GM20000 (cell line): Measurements from ENCODE around the gene AXIN1.

Experiments used
- DNase-seq: peaks from one replicate; pipeline ENCODE4 v3.0.0; 2012; ENCODE audit warnings: low spot score
- TF ChIP-seq, protein P1 (sequence below): IDR thresholded peaks from 2 replicates; pipeline ENCODE4 v1.5.1; 2012; ENCODE audit warnings: mild to moderate bottlenecking, control low read depth; ENCODE audit errors: extremely low read depth, missing control alignments

AXIN1 gene

DNA sequence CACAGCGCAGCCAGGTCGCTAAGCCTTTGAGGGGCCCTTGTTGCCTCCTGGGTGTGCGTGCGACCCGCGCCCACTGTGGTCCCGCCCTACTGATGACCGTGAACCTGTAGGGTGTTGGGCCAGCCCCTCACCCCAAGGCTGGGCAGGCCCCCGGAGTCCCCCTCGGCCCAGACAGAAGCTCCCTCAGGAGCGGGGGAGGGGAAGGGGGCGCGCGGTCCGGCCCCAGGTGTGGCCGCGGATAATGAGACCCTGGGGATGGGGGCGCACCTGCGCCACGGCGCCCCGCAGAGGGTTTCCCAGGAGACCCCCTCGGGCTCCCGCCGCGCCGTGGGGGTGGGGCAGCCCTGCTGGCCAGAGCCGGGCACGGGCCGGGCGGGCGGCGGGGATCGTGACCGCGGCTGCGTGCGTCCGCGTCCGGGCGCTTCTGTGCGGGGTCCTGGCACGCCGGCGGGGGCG lies 72.5 kb downstream of the AXIN1 start:
- TF ChIP-seq, protein P1, sequence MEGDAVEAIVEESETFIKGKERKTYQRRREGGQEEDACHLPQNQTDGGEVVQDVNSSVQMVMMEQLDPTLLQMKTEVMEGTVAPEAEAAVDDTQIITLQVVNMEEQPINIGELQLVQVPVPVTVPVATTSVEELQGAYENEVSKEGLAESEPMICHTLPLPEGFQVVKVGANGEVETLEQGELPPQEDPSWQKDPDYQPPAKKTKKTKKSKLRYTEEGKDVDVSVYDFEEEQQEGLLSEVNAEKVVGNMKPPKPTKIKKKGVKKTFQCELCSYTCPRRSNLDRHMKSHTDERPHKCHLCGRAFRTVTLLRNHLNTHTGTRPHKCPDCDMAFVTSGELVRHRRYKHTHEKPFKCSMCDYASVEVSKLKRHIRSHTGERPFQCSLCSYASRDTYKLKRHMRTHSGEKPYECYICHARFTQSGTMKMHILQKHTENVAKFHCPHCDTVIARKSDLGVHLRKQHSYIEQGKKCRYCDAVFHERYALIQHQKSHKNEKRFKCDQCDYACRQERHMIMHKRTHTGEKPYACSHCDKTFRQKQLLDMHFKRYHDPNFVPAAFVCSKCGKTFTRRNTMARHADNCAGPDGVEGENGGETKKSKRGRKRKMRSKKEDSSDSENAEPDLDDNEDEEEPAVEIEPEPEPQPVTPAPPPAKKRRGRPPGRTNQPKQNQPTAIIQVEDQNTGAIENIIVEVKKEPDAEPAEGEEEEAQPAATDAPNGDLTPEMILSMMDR: no peak
- DNase-seq: no peak

DNA sequence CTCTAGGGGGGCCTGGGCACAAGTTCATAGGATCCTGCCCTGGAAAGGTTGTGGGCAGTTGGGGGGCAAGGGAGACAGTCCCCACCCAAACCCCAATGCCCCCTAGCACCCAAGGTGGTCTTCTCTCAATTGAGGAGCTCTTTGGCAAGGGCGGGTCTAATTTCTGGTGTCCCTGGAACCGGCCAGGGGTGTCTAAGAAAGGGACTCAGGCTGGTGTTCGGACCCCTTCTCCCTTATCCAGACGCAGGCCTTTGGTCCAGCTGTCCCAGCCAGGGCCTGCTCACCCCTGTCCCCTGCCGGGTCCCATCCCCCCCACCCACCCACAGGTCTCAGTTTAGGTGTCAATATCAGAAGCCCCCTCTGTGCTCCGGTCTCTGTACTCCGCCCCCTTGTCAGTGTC lies 73.0 kb downstream of the AXIN1 start:
- TF ChIP-seq, protein P1: no peak
- DNase-seq: no peak

DNA sequence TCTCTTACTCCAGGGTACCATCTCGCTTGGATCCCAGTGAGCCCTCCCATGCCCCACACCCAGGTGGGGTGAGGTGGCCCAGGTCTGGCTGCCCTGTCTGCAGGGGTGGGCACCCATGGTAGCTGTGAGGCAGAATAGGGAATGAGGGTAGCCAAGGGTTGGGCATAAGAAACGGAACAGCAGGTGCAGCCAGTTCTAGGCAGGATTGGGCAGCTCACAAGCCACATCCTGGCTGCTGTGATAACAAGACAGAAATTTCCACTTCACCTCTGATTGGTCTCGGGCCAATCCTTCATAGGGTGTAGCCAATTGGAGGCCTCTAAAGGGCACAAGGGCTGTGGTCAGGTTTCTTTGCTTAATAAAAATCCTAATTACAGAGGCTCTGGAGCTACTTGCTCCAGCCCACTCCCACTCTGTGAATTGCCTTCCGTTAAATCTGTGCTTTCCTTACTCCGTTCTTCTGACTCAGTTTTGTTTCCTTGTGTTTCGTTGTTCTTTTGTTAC lies 73.6 kb downstream of the AXIN1 start:
- TF ChIP-seq, protein P1: no peak
- DNase-seq: no peak

DNA sequence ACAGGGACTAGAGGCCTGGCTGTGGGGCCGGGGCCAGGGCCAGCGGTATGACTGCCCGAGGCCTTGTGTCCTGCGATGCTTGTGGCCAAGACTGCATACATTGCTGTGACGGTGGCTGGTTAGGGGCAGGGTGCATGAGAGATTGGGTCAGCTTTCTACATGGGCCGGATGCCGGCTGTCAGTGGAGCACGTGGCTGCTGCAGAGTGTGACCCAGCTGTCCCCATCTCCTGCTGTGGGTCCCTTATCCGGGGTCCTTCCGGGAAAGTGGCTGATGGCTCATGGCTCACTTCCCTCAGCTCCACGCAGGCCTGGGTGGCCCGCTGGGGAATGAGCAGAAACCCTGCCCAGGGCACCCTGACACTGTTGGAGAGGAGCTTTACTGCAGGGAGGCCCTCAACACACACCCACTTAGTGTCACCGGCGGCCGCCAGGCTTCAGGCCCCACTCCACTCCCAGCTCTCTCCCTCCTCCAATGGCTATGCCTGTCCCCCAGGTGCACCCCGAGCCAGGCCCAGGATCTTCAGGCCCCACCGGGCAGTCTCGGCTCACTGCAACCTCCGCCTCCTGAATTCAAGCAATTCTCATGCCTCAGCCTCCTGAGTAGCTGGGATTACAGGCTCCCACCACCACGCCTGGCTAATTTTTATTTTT lies 76.0 kb downstream of the AXIN1 start:
- TF ChIP-seq, protein P1: no peak
- no peak for DNase-seq

DNA sequence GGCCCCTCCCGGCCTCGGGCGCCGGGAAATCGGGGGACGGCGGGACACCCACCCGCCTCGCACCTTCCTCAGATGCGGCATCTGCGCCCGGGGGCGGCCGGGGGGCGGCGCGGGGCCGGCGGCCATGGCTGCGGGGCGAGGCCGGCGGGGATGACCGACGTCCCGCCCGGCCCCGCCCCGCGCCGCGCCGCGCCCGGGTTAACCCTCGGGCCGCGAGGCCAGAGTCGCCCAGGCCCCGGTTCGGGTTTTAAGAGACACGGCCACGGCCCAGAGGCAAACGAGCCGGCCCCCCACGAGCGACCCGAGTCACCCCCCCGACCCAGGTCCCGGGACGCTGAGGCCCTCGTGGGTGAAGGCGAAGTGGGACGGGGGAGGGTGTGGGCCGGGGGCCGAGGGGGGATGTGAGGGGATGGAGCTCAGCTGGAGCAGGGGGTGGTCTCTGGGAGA lies 76.7 kb downstream of the AXIN1 start, which contains the start of gene RGS11:
TSS of gene RGS11 (minus strand) at position 159 of the 447 bp plus-strand sequence. CDS start at position 126, 33 bp downstream.
- DNase-seq: no peak
- TF ChIP-seq, protein P1: no peak

DNA sequence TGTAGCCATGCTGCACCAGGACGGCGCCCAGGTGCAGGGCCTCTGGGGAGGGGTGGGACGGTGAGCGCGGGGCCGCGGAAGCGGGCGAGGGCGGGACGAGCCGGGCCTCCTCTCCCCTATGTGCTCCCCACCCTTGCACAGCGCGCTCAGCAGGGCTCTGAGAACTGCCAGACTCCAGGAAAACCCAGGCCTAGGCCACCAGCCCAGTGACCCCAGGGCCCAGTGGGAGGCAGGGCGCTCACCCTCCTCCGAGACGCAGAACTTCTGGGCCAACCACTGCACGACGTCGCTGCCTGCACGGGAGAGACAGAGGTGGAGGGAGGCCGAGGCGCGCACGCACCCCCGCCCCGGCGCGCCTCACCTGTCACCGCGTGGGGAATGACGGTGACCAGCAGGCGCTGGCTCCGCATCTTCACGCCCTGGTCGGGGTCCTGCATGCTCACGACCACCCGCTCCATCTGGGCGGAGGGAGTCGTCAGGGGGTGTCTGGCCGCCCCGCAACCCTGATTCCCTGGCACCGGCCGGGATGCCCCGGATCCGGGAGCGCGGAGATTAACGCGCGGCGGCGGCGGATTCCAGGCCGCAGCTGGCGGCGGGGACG lies 77.4 kb downstream of the AXIN1 start:
- TF ChIP-seq, protein P1: no peak
- no peak for DNase-seq
